Endothelial cell of umbilical vein (primary cell): ENCODE data around the gene BIN1. TPM values are rescaled to one million over a fixed set of nuclear protein-coding genes. Genes with fewer than 3 reads are reported as not detected.

Experiments
- BruUV-seq: library from RNA; stranded (reverse); fragments of 400-500 nt; replicated peaks from 2 replicates; lab custom pipeline; 2021; lab: Mats Ljungman, UMichigan
- CTCF ChIA-PET: fragments of 300-600, 350-600 bp; sonication (Branson Sonifier 250); formaldehyde crosslinking; loops from one replicate; lab custom pipeline; 2021; ENCODE audit warnings: antibody characterized with exemption, inconsistent platforms; lab: Charles Lee
- POLR2A ChIA-PET: fragments of 300-600, 350-600 bp; sonication (Branson Sonifier 250); formaldehyde crosslinking; loops from one replicate; lab custom pipeline; 2021; ENCODE audit warnings: antibody characterized with exemption, inconsistent platforms; lab: Charles Lee
- DNase-seq: peaks from one replicate; pipeline ENCODE4 v3.0.0-alpha.2; 2011; ENCODE audit warnings: low read depth, low spot score
- FAIRE-seq: peaks from 2 replicates; lab custom pipeline; 2011; peaks lifted over from hg19 to GRCh38; lab: Jason Lieb, UNC
- H2AFZ ChIP-seq: 2 replicates; pipeline ENCODE4 v1.6.0; 2012; ENCODE audit warnings: low read depth, low read length, control low read depth, inconsistent platforms
- H3K27ac ChIP-seq: 2 replicates; pipeline ENCODE4 v1.5.1; 2011; ENCODE audit warnings: low read depth, mild to moderate bottlenecking, control low read depth, low read length, moderate library complexity; ENCODE audit not compliant: insufficient read depth
- H3K27me3 ChIP-seq, 2 experiments: 2 replicates each; pipeline versions ENCODE4 v1.6.0 to v1.6.1; 2011; ENCODE audit warnings: low read length in 2 of 2, mixed read lengths in 1 of 2; ENCODE audit not compliant: control insufficient read depth in 2 of 2, insufficient read depth in 2 of 2
- H3K36me3 ChIP-seq, 2 experiments: 2 replicates in 1 of 2; 3 replicates in 1 of 2; pipeline ENCODE4 v1.5.1; 2011; ENCODE audit warnings: low read length in 2 of 2, mild to moderate bottlenecking in 1 of 2, moderate library complexity in 1 of 2; ENCODE audit not compliant: control insufficient read depth in 2 of 2, insufficient read depth in 2 of 2; ENCODE audit errors: extremely low read depth in 1 of 2
- H3K4me1 ChIP-seq: 3 replicates; pipeline ENCODE4 v1.5.1; 2011; ENCODE audit warnings: mild to moderate bottlenecking, low read length; ENCODE audit not compliant: control insufficient read depth, insufficient read depth; ENCODE audit errors: extremely low read depth
- H3K4me2 ChIP-seq: 2 replicates; pipeline ENCODE4 v1.6.1; 2011; ENCODE audit warnings: low read length, control low read depth, mixed read lengths; ENCODE audit not compliant: insufficient read depth
- H3K4me3 ChIP-seq, 3 experiments: fragments of 200-600 bp in 1 of 3; sonication (generic), shearing (Covaris generic) in 1 of 3; replicated peaks in 1 of 3; 2 replicates each; pipeline ENCODE4 v1.5.1; 2011 to 2016; ENCODE audit warnings: control low read depth in 3 of 3, low read length in 3 of 3, mild to moderate bottlenecking in 2 of 3, inconsistent platforms in 1 of 3, low read depth in 1 of 3, moderate library complexity in 1 of 3; ENCODE audit not compliant: insufficient read depth in 1 of 3
- H3K79me2 ChIP-seq: 2 replicates; pipeline ENCODE4 v1.6.0; 2012; ENCODE audit warnings: low read length, inconsistent platforms; ENCODE audit not compliant: control insufficient read depth, insufficient read depth
- H3K9ac ChIP-seq: replicated peaks from 2 replicates; pipeline ENCODE3; 2011; ENCODE audit warnings: low read length, control low read depth; ENCODE audit not compliant: insufficient read depth; ENCODE audit errors: extremely low read depth
- H3K9me1 ChIP-seq: replicated peaks from 3 replicates; pipeline ENCODE4 v1.6.0; 2011; ENCODE audit warnings: mild to moderate bottlenecking, low read length; ENCODE audit not compliant: control insufficient read depth, insufficient read depth; ENCODE audit errors: extremely low read depth
- H3K9me3 ChIP-seq: replicated peaks from 2 replicates; pipeline ENCODE4 v1.5.1; 2012; ENCODE audit warnings: low read length, inconsistent platforms; ENCODE audit not compliant: control insufficient read depth, insufficient read depth
- H4K20me1 ChIP-seq: replicated peaks from 2 replicates; pipeline ENCODE3; 2011; ENCODE audit warnings: mild to moderate bottlenecking, low read length; ENCODE audit not compliant: control insufficient read depth, insufficient read depth; ENCODE audit errors: extremely low read depth
- EZH2 ChIP-seq: IDR thresholded peaks from 2 replicates; pipeline ENCODE4 v1.6.1; 2012; ENCODE audit warnings: borderline replicate concordance, low read depth, mild to moderate bottlenecking, moderate library complexity, low read length, inconsistent platforms; ENCODE audit not compliant: severe bottlenecking
- FOS ChIP-seq: IDR thresholded peaks from 2 replicates; pipeline ENCODE4 v1.6.1; 2011; ENCODE audit warnings: mild to moderate bottlenecking, low read length, moderate library complexity, borderline replicate concordance; ENCODE audit not compliant: insufficient read depth
- GATA2 ChIP-seq: IDR thresholded peaks from 2 replicates; pipeline ENCODE4 v1.7.0; 2011; ENCODE audit warnings: low read depth, mild to moderate bottlenecking, moderate library complexity, mixed read lengths, low read length; ENCODE audit not compliant: insufficient read length, insufficient read depth
- JUN ChIP-seq: IDR thresholded peaks from 2 replicates; pipeline ENCODE4 v1.6.1; 2011; ENCODE audit warnings: borderline replicate concordance, low read depth; ENCODE audit not compliant: insufficient read length, insufficient read depth
- MYC ChIP-seq: IDR thresholded peaks from one replicate; pipeline ENCODE4 v1.6.1; 2011; ENCODE audit warnings: mild to moderate bottlenecking, low read depth, low read length
- POLR2A ChIP-seq: IDR thresholded peaks from 2 replicates; pipeline ENCODE4 v1.6.1; 2012; ENCODE audit warnings: low read depth, mild to moderate bottlenecking, control low read depth, low read length
- POLR2AphosphoS5 ChIP-seq: IDR thresholded peaks from 2 replicates; pipeline ENCODE4 v1.6.1; 2012; ENCODE audit warnings: low read depth, mild to moderate bottlenecking, control low read depth, low read length, moderate library complexity; ENCODE audit not compliant: insufficient read depth
- dilution Hi-C: fragments of 300-500 bp; cut with MboI; formaldehyde crosslinking; loops from one replicate; pipeline ENCODE4 v1.15.0; 2019; ENCODE audit warnings: low sequenced_read_pairs; ENCODE audit not compliant: extremely low pct_ligation_motif_present
- intact Hi-C: fragments of 100-400 bp; cut with micrococcal nuclease; formaldehyde crosslinking; loops from one replicate; pipeline ENCODE4 v1.10.0; 2022
- polyA plus RNA-seq, 4 experiments: library from polyadenylated mRNA; depleted of rRNA in 3 of 4; stranded (reverse) in 3 of 4; unstranded in 1 of 4; fragments of >200 nt; gene quantifications; 2 replicates each; pipeline versions ENCODE4 v1.2.1 to v1.2.3, GENCODE V29; 2011 to 2012; ENCODE audit warnings: missing spikeins in 1 of 4
- total RNA-seq: library from RNA; stranded (reverse); gene quantifications from 2 replicates; pipeline ENCODE4 v1.2.3, GENCODE V29; 2021
- TF ChIP-seq, protein P1 (sequence below): IDR thresholded peaks from 2 replicates; pipeline ENCODE4 v1.6.1; 2011; ENCODE audit not compliant: insufficient read depth, insufficient read length
- TF ChIP-seq, protein P2 (sequence below), 2 donors: IDR thresholded peaks; 1 replicate in 1 of 2; 2 replicates in 1 of 2; pipeline ENCODE4 v1.5.1; 2011; ENCODE audit warnings: low read length in 2 of 2, mild to moderate bottlenecking in 2 of 2, moderate library complexity in 2 of 2, control low read depth in 1 of 2, inconsistent platforms in 1 of 2, low read depth in 1 of 2; ENCODE audit not compliant: insufficient read depth in 1 of 2; ENCODE audit errors: extremely low read depth in 1 of 2

BIN1 gene
- total and polyA plus RNA-seq, 2 donors (not counting 3 experiments of a cell fraction or from before 2014, with no cell fraction given) = 26.3 to 36.9 TPM

DNA sequence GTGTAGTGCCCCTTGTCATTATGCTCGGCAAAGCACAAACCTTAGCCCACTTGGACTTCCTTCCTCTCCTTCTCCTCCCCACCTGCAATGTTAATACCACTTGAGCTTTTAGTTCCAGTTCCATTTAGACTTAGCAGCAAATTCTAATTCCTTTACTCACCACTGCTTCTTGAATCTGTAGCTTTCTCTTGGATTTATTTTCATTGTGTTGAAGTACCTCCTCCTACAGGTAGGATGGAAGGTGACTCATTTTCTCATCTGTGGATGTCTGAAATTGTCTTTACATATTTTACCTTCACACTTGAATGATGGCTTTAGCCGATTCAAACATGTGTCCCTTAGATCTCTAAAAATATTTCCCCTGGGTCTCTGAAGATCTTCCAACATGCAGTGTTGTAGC lies 32.8 kb upstream of the BIN1 start:
- Histone ChIP-seq H3K4me1 (peaks cover 13% of the 10 kb centered on the region), H4K20me1 (no peaks in the 10 kb centered on the region), H3K4me3 (no peak overlapping the region), H3K27ac (no peak overlapping the region), H3K79me2 (no peaks in the 10 kb centered on the region), H3K9me1 (no peaks in the 10 kb centered on the region), H3K9ac (no peak overlapping the region), H2AFZ (no peak overlapping the region), H3K4me2 (no peak overlapping the region), H3K9me3 (no peaks in the 10 kb centered on the region), H3K36me3 (no peaks in the 10 kb centered on the region), H3K27me3 (peaks cover 0 to 7% of the 10 kb centered on the region in 2 experiments)
- ChIA-PET CTCF (interaction anchor here (0.8 to 1.8 kb wide), 4 partner anchors 9 to 72 kb away, joined by 3 to 4 read pairs (median 4); no protein-coding TSS in a partner anchor), POLR2A (no interaction called here)
- TF ChIP-seq EZH2 (no peak), GATA2 (no peak), POLR2A (no peak), FOS (no peak), POLR2AphosphoS5 (no peak), MYC (no peak), JUN (no peak)
- TF ChIP-seq, protein P1, sequence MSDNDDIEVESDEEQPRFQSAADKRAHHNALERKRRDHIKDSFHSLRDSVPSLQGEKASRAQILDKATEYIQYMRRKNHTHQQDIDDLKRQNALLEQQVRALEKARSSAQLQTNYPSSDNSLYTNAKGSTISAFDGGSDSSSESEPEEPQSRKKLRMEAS = no peak
- TF ChIP-seq, protein P2, sequence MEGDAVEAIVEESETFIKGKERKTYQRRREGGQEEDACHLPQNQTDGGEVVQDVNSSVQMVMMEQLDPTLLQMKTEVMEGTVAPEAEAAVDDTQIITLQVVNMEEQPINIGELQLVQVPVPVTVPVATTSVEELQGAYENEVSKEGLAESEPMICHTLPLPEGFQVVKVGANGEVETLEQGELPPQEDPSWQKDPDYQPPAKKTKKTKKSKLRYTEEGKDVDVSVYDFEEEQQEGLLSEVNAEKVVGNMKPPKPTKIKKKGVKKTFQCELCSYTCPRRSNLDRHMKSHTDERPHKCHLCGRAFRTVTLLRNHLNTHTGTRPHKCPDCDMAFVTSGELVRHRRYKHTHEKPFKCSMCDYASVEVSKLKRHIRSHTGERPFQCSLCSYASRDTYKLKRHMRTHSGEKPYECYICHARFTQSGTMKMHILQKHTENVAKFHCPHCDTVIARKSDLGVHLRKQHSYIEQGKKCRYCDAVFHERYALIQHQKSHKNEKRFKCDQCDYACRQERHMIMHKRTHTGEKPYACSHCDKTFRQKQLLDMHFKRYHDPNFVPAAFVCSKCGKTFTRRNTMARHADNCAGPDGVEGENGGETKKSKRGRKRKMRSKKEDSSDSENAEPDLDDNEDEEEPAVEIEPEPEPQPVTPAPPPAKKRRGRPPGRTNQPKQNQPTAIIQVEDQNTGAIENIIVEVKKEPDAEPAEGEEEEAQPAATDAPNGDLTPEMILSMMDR (IDR thresholded peaks at IDR 0.05; ENCODE audit: extremely low read depth in 1 of 2, insufficient read depth in 1 of 2, low read depth in 1 of 2, low read length in 2 of 2) = no peak
- no peak for DNase-seq
- intact Hi-C loops = no loop called here
- dilution Hi-C loops = no loop called here
- BruUV-seq = no TSS peak
- no peak for FAIRE-seq
